GM12872 (cell line): Measurements from ENCODE around the gene CAPZB.

ENCODE experiments used
- CTCF ChIP-seq: IDR thresholded peaks from 3 replicates; pipeline ENCODE4 v1.5.1; 2011; ENCODE audit warnings: low read depth, mild to moderate bottlenecking, low read length, moderate library complexity; ENCODE audit not compliant: insufficient read depth

CAPZB gene

DNA sequence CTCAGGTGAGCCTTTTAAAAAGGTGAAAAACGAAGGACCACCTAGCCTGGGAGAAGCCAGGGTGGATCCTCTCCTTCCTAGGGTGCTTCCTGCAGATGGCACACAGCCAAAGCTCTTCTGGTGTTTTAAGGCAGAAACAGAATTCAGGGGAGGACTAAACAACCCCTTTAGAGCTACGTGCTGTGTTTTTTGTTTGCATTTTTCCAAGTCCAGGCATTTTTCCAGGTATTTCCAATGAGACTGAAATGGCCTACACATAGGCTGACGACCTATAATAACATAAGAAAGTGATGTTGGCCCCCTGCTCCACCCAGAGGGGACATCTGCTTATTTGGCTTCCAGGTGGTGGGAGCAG lies 83.8 kb downstream of the CAPZB start:
- no peak for TF ChIP-seq CTCF

DNA sequence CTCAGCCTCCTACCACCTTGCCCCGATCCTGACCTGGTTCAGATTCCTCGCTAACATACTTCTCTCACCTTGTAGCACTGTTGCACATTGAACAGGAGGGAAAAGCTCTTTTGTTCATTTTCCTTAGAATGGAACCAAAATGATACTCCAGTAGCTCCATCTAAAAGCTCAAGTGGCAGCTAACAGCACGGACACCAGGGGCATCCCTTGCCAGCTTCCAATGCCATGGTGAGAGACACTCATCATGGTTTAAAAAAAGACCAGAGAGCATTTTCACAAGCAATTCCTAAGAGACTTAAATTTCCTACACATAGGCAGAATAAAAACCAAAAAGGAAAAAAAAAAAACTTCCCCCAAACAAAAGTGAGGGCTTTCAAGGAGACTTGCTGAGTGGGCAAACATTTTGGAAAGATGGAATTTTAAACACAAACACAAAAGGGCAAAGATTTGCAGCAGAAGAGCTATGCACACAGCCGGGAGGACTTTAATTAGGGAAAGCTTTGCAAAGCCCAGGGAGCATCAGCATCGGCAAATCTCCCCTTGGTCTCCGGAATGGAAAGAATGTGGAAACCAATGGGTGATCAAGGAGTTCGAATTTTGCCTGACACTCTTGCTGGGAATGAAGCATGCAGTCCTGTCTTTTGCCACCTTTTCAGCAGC lies 84.3 kb downstream of the CAPZB start:
- TF ChIP-seq CTCF, result no peak

DNA sequence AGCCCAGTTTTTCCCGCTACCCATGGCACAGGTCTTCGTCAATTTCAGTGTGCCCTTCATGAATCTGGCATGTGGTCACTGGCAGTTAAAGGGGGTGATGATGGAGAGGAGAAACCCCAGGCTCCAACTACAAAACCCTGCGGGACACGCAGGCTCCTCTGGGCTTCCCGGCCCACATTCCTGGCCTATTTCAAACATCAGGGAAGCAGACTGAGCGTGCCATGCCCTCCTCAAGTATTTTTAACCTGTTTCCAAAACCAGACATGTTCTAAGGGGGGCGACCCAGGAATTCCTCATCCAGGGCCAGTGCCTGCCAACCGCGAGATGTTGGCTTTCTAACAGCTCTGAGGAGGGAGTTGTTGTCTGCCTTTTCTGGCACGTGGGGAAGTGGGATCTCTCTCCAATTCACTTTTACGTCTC lies 85.1 kb downstream of the CAPZB start:
- TF ChIP-seq CTCF, result no peak

DNA sequence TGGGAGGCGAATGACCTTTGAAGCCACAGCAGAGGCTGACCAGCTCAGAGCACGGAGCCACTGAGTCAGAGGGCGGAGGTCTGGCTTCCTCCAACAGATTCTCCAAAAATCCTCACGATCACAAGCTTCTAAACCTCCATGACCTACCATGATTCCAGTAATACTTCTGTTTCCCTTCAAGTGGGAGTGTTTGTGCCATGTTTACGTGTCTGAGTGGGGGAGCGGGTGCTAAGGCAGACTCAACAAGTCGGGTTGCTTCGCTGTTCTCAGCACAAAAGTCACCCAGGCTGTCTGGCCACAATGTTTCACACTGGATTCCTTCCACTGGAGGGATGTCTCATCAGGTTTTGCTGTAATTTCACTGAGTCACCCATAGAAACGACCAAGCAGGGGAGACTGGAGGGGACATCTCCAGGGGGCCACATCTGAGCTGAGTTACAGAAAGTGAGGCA lies 87.0 kb downstream of the CAPZB start:
- TF ChIP-seq CTCF, result no peak

- TF ChIP-seq CTCF, result no peak
Observed at GRCh38 chr1:19397217-19397945, 88.0 kb downstream of the CAPZB start.

- no peak for TF ChIP-seq CTCF
Observed at GRCh38 chr1:19396280-19396679, 89.1 kb downstream of the CAPZB start.

DNA sequence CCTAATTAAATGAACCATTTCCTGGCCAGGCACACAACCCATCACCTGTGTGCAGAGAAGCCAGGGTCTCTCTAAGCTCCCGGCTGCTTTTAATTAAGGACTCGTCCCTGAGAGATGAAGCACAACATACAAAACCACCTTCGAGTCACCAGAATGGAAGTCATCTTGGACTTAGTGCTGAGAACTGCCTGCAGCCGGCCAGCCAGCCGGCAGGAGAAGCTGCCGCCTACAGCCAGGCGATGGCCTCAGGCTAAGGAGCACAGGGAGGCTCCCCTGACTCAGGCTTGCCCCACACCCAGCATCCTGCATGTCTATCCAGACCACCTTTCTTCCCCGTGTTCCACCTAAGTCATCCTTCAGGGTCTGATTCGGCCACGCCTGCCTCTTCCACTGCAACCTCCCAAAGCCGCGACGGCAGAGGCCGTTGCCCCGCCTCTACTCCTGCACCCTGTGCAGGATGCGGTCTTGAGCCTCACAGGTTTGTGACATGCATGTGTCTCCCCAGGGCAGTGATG lies 89.6 kb downstream of the CAPZB start:
- TF ChIP-seq CTCF, result no peak
